ENCODE measurements around the gene LNX1. TPM values are rescaled to one million over a fixed set of nuclear protein-coding genes. Genes with fewer than 3 reads are reported as not detected.

The LNX1 gene
- total RNA-seq, 1 donor from 2014 or later: 0.34 TPM

DNA sequence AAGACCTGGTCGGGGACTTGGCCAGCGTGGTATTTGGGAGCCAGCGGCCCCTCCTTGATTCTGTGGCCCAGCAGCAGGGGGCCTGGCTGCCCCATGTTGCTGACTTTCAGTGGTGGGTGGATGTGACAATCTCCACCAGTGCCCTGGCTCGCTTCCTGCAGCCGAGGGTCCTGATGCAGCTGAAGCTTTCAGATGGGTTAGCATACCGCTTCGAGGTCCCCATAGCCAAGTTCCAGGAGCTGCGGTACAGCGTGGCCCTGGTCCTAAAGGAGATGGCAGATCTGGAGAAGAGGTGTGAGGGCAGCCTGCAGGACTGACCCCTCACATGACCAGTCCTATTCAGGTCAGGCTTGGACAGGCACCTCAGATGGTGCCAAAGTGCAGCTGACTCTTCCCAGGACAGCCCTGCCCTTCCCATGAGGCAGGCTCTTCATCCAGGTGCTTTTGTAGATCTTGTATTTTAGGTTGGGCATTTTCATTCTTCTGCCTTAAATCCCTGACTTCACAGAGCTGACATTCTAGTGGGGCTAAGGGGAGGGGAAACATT is 15.1 kb downstream of the LNX1 start:
- H3K4me1 ChIP-seq: no peaks in the 10 kb centered on the region
- H3K4me3 Mint-ChIP-seq: no peak overlapping the region
- H3K4me3 ChIP-seq: no peak overlapping the region
- TF ChIP-seq, protein P1, sequence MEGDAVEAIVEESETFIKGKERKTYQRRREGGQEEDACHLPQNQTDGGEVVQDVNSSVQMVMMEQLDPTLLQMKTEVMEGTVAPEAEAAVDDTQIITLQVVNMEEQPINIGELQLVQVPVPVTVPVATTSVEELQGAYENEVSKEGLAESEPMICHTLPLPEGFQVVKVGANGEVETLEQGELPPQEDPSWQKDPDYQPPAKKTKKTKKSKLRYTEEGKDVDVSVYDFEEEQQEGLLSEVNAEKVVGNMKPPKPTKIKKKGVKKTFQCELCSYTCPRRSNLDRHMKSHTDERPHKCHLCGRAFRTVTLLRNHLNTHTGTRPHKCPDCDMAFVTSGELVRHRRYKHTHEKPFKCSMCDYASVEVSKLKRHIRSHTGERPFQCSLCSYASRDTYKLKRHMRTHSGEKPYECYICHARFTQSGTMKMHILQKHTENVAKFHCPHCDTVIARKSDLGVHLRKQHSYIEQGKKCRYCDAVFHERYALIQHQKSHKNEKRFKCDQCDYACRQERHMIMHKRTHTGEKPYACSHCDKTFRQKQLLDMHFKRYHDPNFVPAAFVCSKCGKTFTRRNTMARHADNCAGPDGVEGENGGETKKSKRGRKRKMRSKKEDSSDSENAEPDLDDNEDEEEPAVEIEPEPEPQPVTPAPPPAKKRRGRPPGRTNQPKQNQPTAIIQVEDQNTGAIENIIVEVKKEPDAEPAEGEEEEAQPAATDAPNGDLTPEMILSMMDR (IDR thresholded peaks at IDR 0.05): no peak
- TF ChIP-seq EZH2phosphoT487 (IDR thresholded peaks at IDR 0.05): no peak
- TF ChIP-seq EZH2 (IDR thresholded peaks at IDR 0.05): no peak
- H3K27me3 ChIP-seq: no peaks in the 10 kb centered on the region
- H4K20me1 ChIP-seq (ENCODE audit: low read depth): no peaks in the 10 kb centered on the region
- no peak overlapping the region for H2AFZ ChIP-seq (replicated peaks)
- no peaks in the 10 kb centered on the region for H3K9me3 Mint-ChIP-seq
- H3F3A ChIP-seq (ENCODE audit: low read depth): no peaks in the 10 kb centered on the region
- no peak overlapping the region for H3K4me2 ChIP-seq
- no peak for DNase-seq (ENCODE audit: low spot score)
- H3K36me3 ChIP-seq: no peaks in the 10 kb centered on the region
- no peak overlapping the region for H3K27ac Mint-ChIP-seq
- no peaks in the 10 kb centered on the region for H3K79me2 ChIP-seq (ENCODE audit: low read depth)
- no peak overlapping the region for H3K27ac ChIP-seq
- H3K9ac ChIP-seq: no peak overlapping the region
- H3K4me1 Mint-ChIP-seq: no peaks in the 10 kb centered on the region
- H3K9me3 ChIP-seq (ENCODE audit: low read depth): no peaks in the 10 kb centered on the region
- H3K36me3 Mint-ChIP-seq: no peaks in the 10 kb centered on the region
- no peaks in the 10 kb centered on the region for H3K27me3 Mint-ChIP-seq (ENCODE audit: insufficient read depth, low read depth)

DNA sequence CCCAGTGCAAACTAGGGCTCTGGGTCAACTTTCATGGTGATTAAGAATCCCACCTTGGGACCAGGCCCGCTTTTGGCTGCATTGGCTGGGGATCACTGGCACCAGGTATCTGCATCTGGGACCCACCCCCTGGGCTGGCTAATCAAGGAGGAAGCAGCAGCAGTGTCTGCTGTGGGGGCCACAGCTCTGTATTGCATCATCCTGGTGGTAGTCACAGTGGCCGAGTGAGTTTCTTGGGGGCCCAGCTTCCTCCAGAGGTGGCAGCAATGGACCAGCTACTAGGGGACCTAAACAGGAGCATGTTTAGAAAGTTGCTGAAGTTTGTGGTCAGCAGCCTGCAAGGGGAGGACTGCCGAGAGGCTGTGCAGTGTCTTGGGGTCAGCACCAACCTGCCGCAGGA is 15.7 kb downstream of the LNX1 start:
- no peaks in the 10 kb centered on the region for H3F3A ChIP-seq (ENCODE audit: low read depth)
- H3K9me3 Mint-ChIP-seq: no peaks in the 10 kb centered on the region
- H3K9me3 ChIP-seq (ENCODE audit: low read depth): no peaks in the 10 kb centered on the region
- no peaks in the 10 kb centered on the region for H3K79me2 ChIP-seq (ENCODE audit: low read depth)
- no peaks in the 10 kb centered on the region for H3K36me3 ChIP-seq
- no peaks in the 10 kb centered on the region for H4K20me1 ChIP-seq (ENCODE audit: low read depth)
- no peaks in the 10 kb centered on the region for H3K27me3 Mint-ChIP-seq (ENCODE audit: insufficient read depth, low read depth)
- H2AFZ ChIP-seq (replicated peaks): no peak overlapping the region
- no peak overlapping the region for H3K4me3 Mint-ChIP-seq
- no peak for DNase-seq (ENCODE audit: low spot score)
- no peak overlapping the region for H3K27ac ChIP-seq
- H3K4me1 Mint-ChIP-seq: no peaks in the 10 kb centered on the region
- no peaks in the 10 kb centered on the region for H3K36me3 Mint-ChIP-seq
- TF ChIP-seq EZH2phosphoT487 (IDR thresholded peaks at IDR 0.05): no peak
- TF ChIP-seq EZH2 (IDR thresholded peaks at IDR 0.05): no peak
- TF ChIP-seq, protein P1 (IDR thresholded peaks at IDR 0.05): no peak
- H3K9ac ChIP-seq: no peak overlapping the region
- H3K27me3 ChIP-seq: no peaks in the 10 kb centered on the region
- H3K4me1 ChIP-seq: no peaks in the 10 kb centered on the region
- no peak overlapping the region for H3K4me2 ChIP-seq
- H3K4me3 ChIP-seq: no peak overlapping the region
- no peak overlapping the region for H3K27ac Mint-ChIP-seq

DNA sequence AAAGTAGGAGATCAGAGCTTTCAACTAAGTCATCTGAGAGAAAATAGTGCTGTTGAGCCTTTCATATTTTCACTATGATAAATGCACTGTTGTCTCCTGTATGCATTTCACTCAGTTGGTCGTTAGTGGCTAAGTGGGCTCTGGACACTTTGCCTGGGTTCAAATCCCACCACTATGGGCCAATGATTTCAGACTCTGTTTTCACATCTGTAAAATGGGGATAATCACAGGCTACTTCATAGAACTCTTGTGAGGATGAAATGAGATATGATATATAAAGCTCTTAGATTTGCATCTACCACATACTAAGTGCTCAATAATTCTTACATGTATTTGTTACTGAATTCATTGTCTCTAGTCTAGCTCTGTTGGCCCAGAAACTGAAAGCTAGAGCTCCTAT is 16.8 kb downstream of the LNX1 start:
- H3K27me3 ChIP-seq: no peaks in the 10 kb centered on the region
- Mint-ChIP-seq H3K27ac (no peak overlapping the region), H3K27me3 (ENCODE audit: insufficient read depth, low read depth) (no peaks in the 10 kb centered on the region), H3K4me3 (no peak overlapping the region), H3K36me3 (no peaks in the 10 kb centered on the region), H3K4me1 (no peaks in the 10 kb centered on the region), H3K9me3 (no peaks in the 10 kb centered on the region)
- TF ChIP-seq, protein P1 (IDR thresholded peaks at IDR 0.05): no peak
- TF ChIP-seq EZH2 (IDR thresholded peaks at IDR 0.05) (no peak), EZH2phosphoT487 (IDR thresholded peaks at IDR 0.05) (no peak)
- no peaks in the 10 kb centered on the region for H3F3A ChIP-seq (ENCODE audit: low read depth)
- no peaks in the 10 kb centered on the region for H4K20me1 ChIP-seq (ENCODE audit: low read depth)
- DNase-seq (ENCODE audit: low spot score): no peak
- H3K36me3 ChIP-seq: no peaks in the 10 kb centered on the region
- no peaks in the 10 kb centered on the region for H3K9me3 ChIP-seq (ENCODE audit: low read depth)
- H3K27ac ChIP-seq: no peak overlapping the region
- H3K4me1 ChIP-seq: no peaks in the 10 kb centered on the region
- no peak overlapping the region for H3K9ac ChIP-seq
- H3K4me3 ChIP-seq: no peak overlapping the region
- H3K4me2 ChIP-seq: no peak overlapping the region
- no peaks in the 10 kb centered on the region for H3K79me2 ChIP-seq (ENCODE audit: low read depth)
- no peak overlapping the region for H2AFZ ChIP-seq (replicated peaks)

Measured in neural progenitor cell (in vitro differentiated cells).